PC-9 (cell line): ENCODE measurements around the gene LCN9. TPM values are rescaled to one million over a fixed set of nuclear protein-coding genes. Genes with fewer than 3 reads are reported as not detected.

Source experiments
- BruUV-seq: library from RNA; stranded (reverse); fragments of 400-500 nt; replicated peaks from 2 replicates; lab custom pipeline; 2021; lab: Mats Ljungman, UMichigan
- CTCF ChIA-PET: fragments of 300-600 bp; sonication (Branson Sonifier 250); formaldehyde crosslinking; loops from one replicate; lab custom pipeline; 2022; ENCODE audit warnings: antibody characterized with exemption; lab: Charles Lee
- POLR2A ChIA-PET: fragments of 300-600 bp; sonication (Branson Sonifier 250); formaldehyde crosslinking; loops from one replicate; lab custom pipeline; 2022; ENCODE audit warnings: antibody characterized with exemption; ENCODE audit not compliant: unreplicated experiment; lab: Charles Lee
- DNase-seq, 2 experiments: peaks; one replicate each; pipeline versions ENCODE4 v3.0.0 to v3.0.0-alpha.2; 2015 to 2022; ENCODE audit warnings: mixed read lengths in 1 of 2
- H2AFZ ChIP-seq: fragments of 200-600 bp; sonication (generic); 2 replicates; pipeline ENCODE4 v1.8.1; 2017; ENCODE audit warnings: antibody characterized with exemption
- H3F3A ChIP-seq: fragments of 200-600 bp; sonication (generic); 2 replicates; pipeline ENCODE4 v1.8.1; 2017; ENCODE audit warnings: antibody characterized with exemption, mild to moderate bottlenecking, low read depth; ENCODE audit not compliant: insufficient read depth
- H3K27ac ChIP-seq: fragments of 200-600 bp; sonication (generic); 2 replicates; pipeline ENCODE4 v1.6.1; 2016; ENCODE audit warnings: mixed run types
- H3K27me3 ChIP-seq: fragments of 200-600 bp; sonication (generic); 2 replicates; pipeline ENCODE4 v1.6.1; 2016; ENCODE audit warnings: low read depth, mixed run types; ENCODE audit not compliant: insufficient read depth
- H3K36me3 ChIP-seq: fragments of 200-600 bp; sonication (generic); 2 replicates; pipeline ENCODE4 v1.6.1; 2016; ENCODE audit warnings: low read depth, mixed run types
- H3K4me1 ChIP-seq: fragments of 200-600 bp; sonication (generic); replicated peaks from 2 replicates; pipeline ENCODE4 v1.6.1; 2016; ENCODE audit warnings: mixed run types; ENCODE audit not compliant: insufficient read depth
- H3K4me2 ChIP-seq: fragments of 200-600 bp; sonication (generic); 2 replicates; pipeline ENCODE4 v1.6.1; 2017; ENCODE audit warnings: mixed run types
- H3K4me3 ChIP-seq: fragments of 200-600 bp; sonication (generic); 2 replicates; pipeline ENCODE4 v1.6.1; 2016; ENCODE audit warnings: mixed run types
- H3K79me2 ChIP-seq: fragments of 200-600 bp; sonication (generic); 2 replicates; pipeline ENCODE4 v1.6.1; 2017; ENCODE audit warnings: low read depth, mixed run types
- H3K9me2 ChIP-seq: fragments of 200-600 bp; sonication (generic); 2 replicates; pipeline ENCODE4 v1.8.1; 2017; ENCODE audit warnings: mild to moderate bottlenecking; ENCODE audit not compliant: insufficient read depth
- H3K9me3 ChIP-seq: fragments of 200-600 bp; sonication (generic); 2 replicates; pipeline ENCODE4 v1.8.1; 2016; ENCODE audit warnings: low read depth; ENCODE audit not compliant: insufficient read depth
- H4K20me1 ChIP-seq: fragments of 200-600 bp; sonication (generic); 2 replicates; pipeline ENCODE4 v1.8.1; 2017; ENCODE audit not compliant: insufficient read depth
- EZH2 ChIP-seq: fragments of 200-600 bp; sonication (generic); IDR thresholded peaks from 2 replicates; pipeline ENCODE4 v1.8.0; 2017; ENCODE audit warnings: antibody characterized with exemption, low read depth
- intact Hi-C: fragments of 100-400 bp; cut with micrococcal nuclease; formaldehyde crosslinking; loops from one replicate; pipeline ENCODE4 v1.10.0; 2022; ENCODE audit not compliant: unreplicated experiment
- total RNA-seq: library from RNA; stranded (reverse); gene quantifications from 2 replicates; pipeline ENCODE4 v1.2.3, GENCODE V29; 2021
- TF ChIP-seq, protein P1 (sequence below): fragments of 200-600 bp; sonication (generic); conservative IDR thresholded peaks from 2 replicates; pipeline ENCODE4 v1.6.1; 2017; ENCODE audit warnings: mixed run types, antibody characterized with exemption, mild to moderate bottlenecking, moderate library complexity

LCN9 gene
- total RNA-seq, 1 experiment from 2014 or later: not detected

DNA sequence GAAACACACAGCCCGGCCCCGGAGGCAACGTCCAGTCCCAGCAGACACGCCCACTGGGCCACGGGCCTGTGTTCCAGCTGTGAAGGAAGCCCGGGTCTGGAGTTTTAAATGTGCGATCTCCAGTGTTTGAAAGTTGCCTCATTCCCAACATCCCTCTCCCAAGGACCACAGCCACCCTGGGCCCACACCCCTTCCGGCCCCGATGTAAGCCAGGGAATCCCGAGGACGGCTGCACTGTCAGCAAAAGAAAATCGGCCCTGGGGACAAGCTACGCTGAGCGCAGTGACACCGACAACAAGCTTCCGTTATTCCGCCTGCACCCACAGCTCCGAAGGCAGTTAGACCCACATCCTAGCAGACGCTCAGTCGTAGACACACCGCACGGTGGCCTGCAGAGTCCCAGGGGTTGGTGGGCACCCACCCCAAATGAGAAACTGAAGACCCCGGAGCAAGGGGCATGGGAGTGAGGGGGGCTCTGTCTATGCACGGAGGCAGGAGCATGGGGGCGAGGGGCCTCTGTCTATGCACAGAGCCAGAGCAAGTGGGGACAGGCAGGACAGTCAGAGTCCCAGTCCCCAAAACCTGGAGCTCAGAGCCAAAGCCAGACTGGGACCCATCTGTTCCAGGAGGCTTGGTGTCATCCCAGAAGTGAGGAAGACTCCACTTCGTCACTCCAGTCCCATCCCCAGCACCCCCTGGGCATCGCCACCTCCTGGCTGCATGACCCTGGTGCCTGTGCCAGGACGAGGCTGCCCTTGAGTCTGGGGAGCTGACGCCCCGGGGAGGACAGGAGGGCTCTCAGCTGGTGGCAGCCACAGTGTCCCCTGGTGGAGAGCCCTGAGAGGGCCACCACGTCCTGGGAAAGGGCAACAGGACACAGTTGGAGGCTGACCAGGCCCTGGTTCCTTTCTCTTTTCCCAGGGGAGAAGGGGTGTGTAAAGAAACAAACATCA is 47.2 kb upstream of the LCN9 start:
- Histone ChIP-seq H3K4me3 (no peak overlapping the region), H3K9me2 (no peaks in the 10 kb centered on the region), H3K27me3 (peaks cover 86% of the 10 kb centered on the region), H3K79me2 (no peaks in the 10 kb centered on the region), H3K9me3 (no peaks in the 10 kb centered on the region), H3K36me3 (no peaks in the 10 kb centered on the region), H3K4me1 (no peaks in the 10 kb centered on the region), H4K20me1 (no peaks in the 10 kb centered on the region), H2AFZ (no peak overlapping the region), H3F3A (no peaks in the 10 kb centered on the region), H3K27ac (no peak overlapping the region), H3K4me2 (no peak overlapping the region)
- ChIA-PET CTCF (no interaction called here), POLR2A (no interaction called here)
- no TSS peak for BruUV-seq
- no peak for DNase-seq
- intact Hi-C loops: no loop called here
- TF ChIP-seq EZH2: no peak
- TF ChIP-seq, protein P1, sequence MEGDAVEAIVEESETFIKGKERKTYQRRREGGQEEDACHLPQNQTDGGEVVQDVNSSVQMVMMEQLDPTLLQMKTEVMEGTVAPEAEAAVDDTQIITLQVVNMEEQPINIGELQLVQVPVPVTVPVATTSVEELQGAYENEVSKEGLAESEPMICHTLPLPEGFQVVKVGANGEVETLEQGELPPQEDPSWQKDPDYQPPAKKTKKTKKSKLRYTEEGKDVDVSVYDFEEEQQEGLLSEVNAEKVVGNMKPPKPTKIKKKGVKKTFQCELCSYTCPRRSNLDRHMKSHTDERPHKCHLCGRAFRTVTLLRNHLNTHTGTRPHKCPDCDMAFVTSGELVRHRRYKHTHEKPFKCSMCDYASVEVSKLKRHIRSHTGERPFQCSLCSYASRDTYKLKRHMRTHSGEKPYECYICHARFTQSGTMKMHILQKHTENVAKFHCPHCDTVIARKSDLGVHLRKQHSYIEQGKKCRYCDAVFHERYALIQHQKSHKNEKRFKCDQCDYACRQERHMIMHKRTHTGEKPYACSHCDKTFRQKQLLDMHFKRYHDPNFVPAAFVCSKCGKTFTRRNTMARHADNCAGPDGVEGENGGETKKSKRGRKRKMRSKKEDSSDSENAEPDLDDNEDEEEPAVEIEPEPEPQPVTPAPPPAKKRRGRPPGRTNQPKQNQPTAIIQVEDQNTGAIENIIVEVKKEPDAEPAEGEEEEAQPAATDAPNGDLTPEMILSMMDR: peak; percentile 28; the same call in 1 of the 2 replicates

DNA sequence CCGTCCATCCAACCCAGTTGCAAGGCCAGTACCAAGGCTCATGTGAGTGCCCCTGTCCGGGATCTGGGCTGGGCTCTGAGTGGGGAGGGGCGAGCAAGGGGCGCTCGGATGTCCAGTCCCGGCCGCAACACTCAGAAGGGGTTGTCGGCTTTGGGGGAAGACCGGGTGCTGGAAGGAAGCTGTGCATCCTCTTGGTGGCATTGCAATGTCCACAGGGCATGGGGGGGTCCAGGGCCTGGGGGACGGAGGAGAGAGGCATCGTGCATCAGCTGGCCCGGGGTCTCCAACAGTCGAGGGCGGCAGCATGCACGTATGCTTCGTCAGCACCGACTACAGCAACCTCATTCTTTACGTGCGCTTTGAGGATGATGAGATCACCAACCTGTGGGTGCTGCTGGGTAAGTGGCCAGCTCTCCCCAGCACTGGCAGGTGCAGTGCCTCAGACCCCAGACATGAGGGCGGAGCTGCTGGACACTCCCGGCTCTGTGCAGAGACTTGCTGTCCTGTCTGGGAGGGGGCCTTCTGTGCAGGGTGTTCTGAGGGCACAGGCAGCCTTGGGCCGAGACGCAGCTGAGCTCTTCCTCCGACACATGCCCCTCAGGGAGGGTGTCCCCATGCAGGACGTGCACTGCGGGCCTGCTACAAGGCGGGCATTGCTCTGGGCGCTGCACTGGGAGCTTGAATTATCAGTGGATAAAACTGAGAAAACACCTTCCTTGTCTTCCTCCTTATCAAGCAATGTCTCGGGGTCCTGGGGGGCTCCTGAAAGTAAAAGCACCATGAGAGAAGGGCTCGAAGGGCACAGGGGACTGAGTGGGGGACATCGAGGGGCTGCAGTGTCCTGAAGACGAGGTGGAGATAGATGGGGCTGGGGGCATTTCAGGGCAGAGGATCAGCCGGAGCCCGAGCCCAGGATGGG is 46.2 kb upstream of the LCN9 start:
- TF ChIP-seq, protein P1: no peak
- TF ChIP-seq EZH2: no peak
- Histone ChIP-seq H4K20me1 (no peaks in the 10 kb centered on the region), H2AFZ (no peak overlapping the region), H3K36me3 (no peaks in the 10 kb centered on the region), H3K4me1 (no peaks in the 10 kb centered on the region), H3K9me3 (no peaks in the 10 kb centered on the region), H3F3A (no peaks in the 10 kb centered on the region), H3K9me2 (no peaks in the 10 kb centered on the region), H3K27ac (no peak overlapping the region), H3K4me2 (no peak overlapping the region), H3K4me3 (no peak overlapping the region), H3K79me2 (no peaks in the 10 kb centered on the region), H3K27me3 (peaks cover 92% of the 10 kb centered on the region)
- POLR2A ChIA-PET: no interaction called here
- no TSS peak for BruUV-seq
- no peak for DNase-seq
- CTCF ChIA-PET: no interaction called here
- intact Hi-C loops: no loop called here

DNA sequence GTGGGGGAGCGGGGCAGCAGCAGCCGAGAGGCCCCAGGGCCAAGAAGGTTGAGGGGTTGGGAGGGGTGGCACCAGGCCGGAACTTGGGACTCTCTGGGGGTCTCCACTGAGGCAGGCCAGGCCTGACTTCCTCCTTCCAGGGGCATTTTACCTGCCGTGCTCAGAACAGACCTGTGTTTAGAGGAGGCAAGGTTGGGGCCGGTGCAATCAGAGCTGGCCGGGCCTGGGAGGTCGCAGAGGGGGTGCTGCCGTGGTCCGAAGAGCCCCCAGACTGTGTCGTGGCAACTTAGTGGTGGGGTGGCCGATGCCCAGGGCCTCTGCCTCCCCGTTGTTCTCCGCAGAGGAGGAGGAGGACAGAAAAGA is 45.6 kb upstream of the LCN9 start:
- no peaks in the 10 kb centered on the region for H3K9me3 ChIP-seq
- no peak for DNase-seq
- H3K4me2 ChIP-seq: no peak overlapping the region
- no peaks in the 10 kb centered on the region for H3K4me1 ChIP-seq
- H3K9me2 ChIP-seq: no peaks in the 10 kb centered on the region
- TF ChIP-seq, protein P1: no peak
- no peak for TF ChIP-seq EZH2
- peaks cover 95% of the 10 kb centered on the region for H3K27me3 ChIP-seq
- H3K79me2 ChIP-seq: no peaks in the 10 kb centered on the region
- H3F3A ChIP-seq: no peaks in the 10 kb centered on the region
- intact Hi-C loops: no loop called here
- ChIA-PET POLR2A (no interaction called here), CTCF (no interaction called here)
- BruUV-seq: no TSS peak
- H3K27ac ChIP-seq: no peak overlapping the region
- no peaks in the 10 kb centered on the region for H4K20me1 ChIP-seq
- H2AFZ ChIP-seq: no peak overlapping the region
- H3K36me3 ChIP-seq: no peaks in the 10 kb centered on the region
- no peak overlapping the region for H3K4me3 ChIP-seq
